DMS53 treated with DMSO at 0.1 percent for 48 hours (cell line): ENCODE measurements around the gene TMEM151A.
"Not testable (repeated sequence)": the region's sequence is repeated elsewhere in the genome, so short reads cannot be mapped to it uniquely, and the experiment has no call there.

Source experiments
- DNase-seq: peaks from one replicate; lab custom pipeline; 2025; ENCODE audit not compliant: unreplicated experiment; lab: John Stamatoyannopoulos, UW

The TMEM151A gene

DNA sequence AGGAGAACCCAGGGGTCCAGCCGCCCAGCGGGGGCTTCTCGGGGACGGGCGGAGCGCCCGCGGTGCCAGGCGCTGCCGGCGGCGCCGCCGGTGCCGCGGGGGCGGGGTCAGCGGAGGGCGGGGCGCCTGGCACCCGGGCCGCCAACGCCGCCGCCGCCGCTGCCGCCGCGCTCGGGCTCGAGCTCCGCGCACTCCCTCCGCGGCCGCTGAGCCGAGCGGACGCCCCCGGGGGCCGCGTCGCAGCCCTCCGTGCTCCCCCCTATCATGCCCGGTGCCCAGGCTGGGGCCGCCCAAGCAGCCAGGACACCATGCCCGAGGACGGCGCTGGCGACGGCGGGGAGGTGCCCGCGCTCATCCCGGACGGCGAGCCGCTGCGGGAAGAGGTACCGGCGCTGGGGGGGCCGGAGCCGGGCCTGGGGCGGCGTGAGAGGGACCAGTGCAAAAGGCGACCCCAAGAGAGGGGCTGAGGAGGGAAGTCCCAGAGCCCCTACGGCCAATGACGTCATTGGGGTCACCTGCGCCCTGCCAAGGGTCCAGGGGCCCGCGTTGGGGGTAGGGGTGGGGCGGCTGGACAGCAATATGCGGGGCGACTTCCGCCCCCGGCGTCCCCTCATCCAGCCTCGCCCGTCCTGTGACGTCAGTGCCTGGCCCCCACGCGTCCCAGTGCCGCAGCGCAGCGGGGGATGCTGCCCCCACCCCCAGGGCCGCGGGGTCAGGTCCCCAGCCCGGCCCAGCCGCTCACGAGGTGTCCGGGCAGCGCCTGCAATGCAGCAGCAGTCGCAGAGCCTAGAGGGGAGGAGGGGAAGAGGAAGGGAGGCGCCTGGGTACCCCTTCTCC, at the start of gene TMEM151A:
Gene TMEM151A (plus strand): TSS at position 189 of the 837 bp plus-strand sequence. CDS start 120 bp downstream, at position 309.
- peak; percentile 16 for DNase-seq

- no peak for DNase-seq
Measured at GRCh38 chr11:66242095-66242765, 49.5 kb upstream of the TMEM151A start.

DNA sequence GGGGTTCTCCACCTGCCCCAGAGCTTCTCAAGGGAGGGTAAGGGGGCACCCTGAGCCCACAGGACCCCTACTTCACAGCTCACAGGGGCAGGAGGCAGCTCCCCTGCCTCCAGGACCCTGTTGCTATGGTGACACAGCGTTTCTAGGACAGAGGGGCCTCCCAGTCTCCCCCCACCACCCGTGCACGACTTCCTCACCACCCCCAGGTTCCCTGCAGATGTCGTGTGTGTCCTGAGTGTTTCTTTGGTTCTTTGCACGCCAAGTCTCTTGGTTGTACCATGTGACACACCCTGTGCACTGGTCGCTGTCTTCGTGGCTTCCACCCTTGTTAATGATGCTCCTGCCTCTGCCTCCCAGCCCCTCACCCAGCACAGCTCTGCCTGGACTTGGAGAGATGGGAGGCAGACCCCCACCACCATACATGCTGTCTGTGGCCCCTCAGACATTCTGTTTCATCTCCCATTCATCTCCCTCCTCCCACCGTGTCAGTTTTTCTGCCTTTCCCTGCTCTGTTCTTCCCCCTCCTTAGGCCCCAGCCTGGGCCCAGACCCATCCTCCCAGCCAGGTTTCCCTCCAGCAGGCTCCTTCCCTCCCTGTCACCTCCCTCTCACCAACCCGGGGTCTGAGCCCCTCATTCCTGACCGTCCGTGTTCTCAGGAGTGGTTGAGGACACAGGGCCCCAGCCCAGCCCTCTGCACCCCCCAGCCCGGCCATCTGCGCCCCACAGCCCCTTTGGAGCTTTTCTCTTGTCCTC, 47.7 kb upstream of the TMEM151A start:
- DNase-seq, result no peak

GRCh38 chr11:66247295-66247694, 44.4 kb upstream of the TMEM151A start:
- DNase-seq, result no peak

- DNase-seq, result no peak
Measured at GRCh38 chr11:66247801-66248200, 43.9 kb upstream of the TMEM151A start.

DNA sequence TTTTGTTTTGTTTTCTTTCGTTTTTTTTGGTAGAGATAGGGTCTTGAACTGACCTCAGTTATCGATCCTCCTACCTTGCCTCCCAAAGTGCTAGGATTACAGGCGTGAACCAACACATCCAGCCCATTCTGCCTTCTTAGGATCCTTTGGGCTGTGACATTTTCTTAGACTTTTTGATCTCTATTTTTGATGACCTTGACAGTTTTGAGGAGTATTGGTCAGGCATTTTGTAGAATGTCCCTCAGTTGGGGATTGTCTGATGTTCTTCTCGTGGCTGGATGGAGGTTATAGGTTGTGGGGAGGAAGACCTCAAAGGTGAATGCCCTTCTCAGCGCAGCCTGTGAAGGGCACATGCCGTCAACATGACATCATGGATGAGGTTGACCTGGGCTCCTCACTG, 42.8 kb upstream of the TMEM151A start:
- DNase-seq, result no peak

GRCh38 chr11:66251809-66252208, 39.9 kb upstream of the TMEM151A start:
- no peak for DNase-seq

DNA sequence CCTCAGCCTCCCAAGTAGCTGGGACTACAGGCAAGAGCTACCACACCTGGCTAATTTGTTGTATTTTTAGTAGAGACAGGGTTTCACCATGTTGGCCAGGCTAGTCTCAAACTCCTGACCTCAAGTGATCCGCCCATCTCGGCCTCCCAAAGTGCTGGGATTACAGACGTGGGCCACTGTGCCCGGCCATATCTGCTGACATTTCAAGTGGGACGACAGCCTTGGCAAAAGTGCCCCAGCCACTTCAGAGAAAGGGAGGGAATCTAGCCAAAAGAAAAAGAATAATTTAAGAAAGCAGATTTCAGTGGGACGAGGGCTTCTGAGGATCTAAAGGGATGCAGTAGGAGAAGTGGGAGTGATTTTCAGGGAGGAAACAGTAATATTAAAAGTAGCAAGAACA, 38.6 kb upstream of the TMEM151A start:
- DNase-seq, result not testable (repeated sequence)

DNA sequence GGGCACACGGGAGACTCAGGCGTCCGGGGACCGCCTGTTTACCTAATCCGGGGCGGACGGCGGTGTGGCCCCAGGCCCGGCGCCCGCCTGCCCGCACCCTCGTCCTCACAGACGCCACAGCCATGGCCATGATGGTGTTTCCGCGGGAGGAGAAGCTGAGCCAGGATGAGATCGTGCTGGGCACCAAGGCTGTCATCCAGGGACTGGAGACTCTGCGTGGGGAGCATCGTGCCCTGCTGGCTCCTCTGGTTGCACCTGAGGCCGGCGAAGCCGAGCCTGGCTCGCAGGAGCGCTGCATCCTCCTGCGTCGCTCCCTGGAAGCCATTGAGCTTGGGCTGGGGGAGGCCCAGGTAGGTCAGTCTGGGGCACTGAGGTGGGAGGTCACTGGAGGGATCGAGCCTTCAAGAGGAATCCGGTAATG, 33.2 kb upstream of the TMEM151A start:
- no peak for DNase-seq

- DNase-seq, result no peak
Measured at GRCh38 chr11:66259225-66259624, 32.5 kb upstream of the TMEM151A start.

DNA sequence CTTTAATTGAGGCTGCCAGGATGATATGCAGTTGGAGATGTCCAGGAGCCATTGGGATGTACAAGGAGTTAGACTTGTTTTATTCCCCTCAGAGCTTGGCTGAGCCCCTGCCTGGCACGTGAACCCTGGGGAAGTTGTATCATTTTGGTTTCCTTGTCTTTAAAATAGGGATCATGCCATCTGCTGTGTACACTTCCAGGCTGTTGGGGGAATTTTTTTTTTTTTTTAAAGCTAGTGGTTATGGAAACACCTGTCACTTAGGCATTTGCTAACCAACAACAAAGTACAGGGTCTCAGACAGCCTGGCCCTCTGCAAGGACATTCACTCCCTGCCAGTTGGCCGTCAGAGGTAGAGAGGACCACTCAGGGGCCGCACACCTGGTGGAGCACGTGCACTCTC, 31.7 kb upstream of the TMEM151A start:
- no peak for DNase-seq

DNA sequence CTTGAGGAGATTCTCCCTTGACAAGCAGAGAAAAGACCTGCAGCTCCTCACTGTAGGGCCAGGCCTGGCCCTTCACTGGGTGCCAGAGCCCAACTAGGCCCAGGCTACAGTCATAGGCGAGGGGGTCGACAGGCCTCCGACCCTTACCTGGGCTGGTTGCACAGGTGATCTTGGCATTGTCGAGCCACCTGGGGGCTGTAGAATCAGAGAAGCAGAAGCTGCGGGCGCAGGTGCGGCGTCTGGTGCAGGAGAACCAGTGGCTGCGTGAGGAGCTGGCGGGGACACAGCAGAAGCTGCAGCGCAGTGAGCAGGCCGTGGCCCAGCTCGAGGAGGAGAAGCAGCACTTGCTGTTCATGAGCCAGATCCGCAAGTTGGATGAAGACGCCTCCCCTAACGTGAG, 30.1 kb upstream of the TMEM151A start:
- no peak for DNase-seq

DNA sequence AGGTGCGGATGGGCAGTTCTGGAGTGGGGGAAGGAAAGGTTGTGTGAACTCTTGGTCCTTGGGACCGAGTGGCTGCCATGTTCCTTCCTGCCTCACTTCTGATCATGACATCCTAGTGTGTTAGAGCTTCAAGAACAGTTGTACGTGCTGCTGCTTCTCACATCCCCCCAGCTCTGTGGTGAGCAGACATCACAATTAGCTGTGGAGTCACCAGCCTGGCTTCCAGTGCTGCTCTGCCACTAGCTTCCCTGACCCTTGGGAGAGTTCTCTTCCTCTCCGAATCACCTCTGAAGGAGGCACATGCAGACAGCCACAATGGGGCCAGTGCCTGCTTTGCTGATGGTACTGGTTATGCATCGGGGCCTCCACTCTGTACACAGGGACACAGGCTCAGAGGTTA, 29.5 kb upstream of the TMEM151A start:
- no peak for DNase-seq

DNA sequence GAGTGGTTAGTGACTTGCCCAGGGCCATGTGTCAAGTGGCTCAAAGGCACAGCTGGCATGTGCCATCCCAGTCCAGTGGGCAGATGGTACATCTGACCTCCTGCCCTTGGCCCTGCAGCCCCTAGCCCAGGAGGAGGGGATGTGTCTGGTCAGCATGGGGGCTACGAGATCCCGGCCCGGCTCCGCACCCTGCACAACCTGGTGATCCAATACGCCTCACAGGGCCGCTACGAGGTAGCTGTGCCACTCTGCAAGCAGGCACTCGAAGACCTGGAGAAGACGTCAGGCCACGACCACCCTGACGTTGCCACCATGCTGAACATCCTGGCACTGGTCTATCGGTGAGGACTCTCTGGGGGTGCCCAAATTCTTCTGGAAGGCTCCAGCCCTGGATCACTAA, 29.0 kb upstream of the TMEM151A start:
- DNase-seq, result no peak

DNA sequence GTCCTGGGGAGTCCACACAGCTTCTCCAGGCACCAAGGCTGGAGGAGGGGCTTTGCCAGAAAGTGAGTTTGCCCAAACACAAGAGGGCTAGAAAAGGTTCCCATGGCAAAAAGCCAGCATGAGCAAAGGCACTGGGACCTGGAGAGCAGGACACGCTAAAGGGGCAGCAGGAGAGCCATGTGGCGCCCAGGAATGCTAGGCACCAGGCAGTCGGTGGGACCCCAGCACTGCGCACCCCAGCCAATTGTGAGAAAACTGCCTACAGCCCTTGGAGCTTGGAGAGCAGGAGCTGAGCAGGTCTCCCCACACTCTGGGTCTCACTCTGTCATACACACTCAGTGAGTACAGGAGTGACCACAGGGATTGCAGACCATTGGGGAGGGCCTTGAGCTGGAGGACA, 28.5 kb upstream of the TMEM151A start:
- no peak for DNase-seq

DNA sequence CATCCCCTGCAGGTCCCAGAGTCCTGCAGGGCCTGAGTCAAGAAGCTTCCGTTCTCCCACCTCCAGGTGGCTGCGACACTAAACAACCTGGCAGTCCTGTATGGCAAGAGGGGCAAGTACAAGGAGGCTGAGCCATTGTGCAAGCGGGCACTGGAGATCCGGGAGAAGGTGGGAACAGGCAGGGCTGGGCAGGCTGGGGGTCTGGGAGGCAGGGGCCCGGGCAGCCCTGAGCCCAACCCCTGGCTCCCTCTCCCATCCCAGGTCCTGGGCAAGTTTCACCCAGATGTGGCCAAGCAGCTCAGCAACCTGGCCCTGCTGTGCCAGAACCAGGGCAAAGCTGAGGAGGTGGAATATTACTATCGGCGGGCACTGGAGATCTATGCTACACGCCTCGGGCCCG, 27.9 kb upstream of the TMEM151A start:
- DNase-seq, result no peak

GRCh38 chr11:66264383-66264782, 27.3 kb upstream of the TMEM151A start:
- no peak for DNase-seq

- DNase-seq, result no peak
Measured at GRCh38 chr11:66264914-66265313, 26.8 kb upstream of the TMEM151A start.

GRCh38 chr11:66265531-66266377, 25.9 kb upstream of the TMEM151A start:
- no peak for DNase-seq

GRCh38 chr11:66266378-66267038, 25.2 kb upstream of the TMEM151A start:
- no peak for DNase-seq
